Ammon's horn (tissue), 1 donor: Measurements from ENCODE around the gene DEFB114.
"Not testable (repeated sequence)": the region's sequence is repeated elsewhere in the genome, so short reads cannot be mapped to it uniquely, and the experiment has no call there.

ENCODE experiments used
- DNase-seq: peaks from one replicate; pipeline ENCODE4 v3.0.0-alpha.2; 2016; ENCODE audit warnings: low spot score

The DEFB114 gene

GRCh38 chr6:49964064-49964463, at the start of gene DEFB114:
DEFB114 (minus strand) TSS chr6:49964164; CDS start chr6:49964105, 59 bp downstream.
- DNase-seq: no peak

GRCh38 chr6:50007819-50008218, 43.9 kb upstream of the DEFB114 start:
- DNase-seq: no peak

- DNase-seq: no peak
Measured at GRCh38 chr6:50003139-50003538, 39.2 kb upstream of the DEFB114 start.

GRCh38 chr6:49995278-49995677, 31.3 kb upstream of the DEFB114 start:
- no peak for DNase-seq

GRCh38 chr6:49988900-49989299, 24.9 kb upstream of the DEFB114 start:
- no peak for DNase-seq

GRCh38 chr6:49987749-49988148, 23.8 kb upstream of the DEFB114 start:
- no peak for DNase-seq

GRCh38 chr6:49986551-49986950, 22.6 kb upstream of the DEFB114 start:
- DNase-seq: no peak

GRCh38 chr6:49982046-49982445, 18.1 kb upstream of the DEFB114 start:
- no peak for DNase-seq

GRCh38 chr6:49980898-49981297, 16.9 kb upstream of the DEFB114 start:
- DNase-seq: peak; percentile 57

GRCh38 chr6:49979584-49979983, 15.6 kb upstream of the DEFB114 start:
- DNase-seq: no peak

GRCh38 chr6:49978332-49979226, 14.6 kb upstream of the DEFB114 start:
- no peak for DNase-seq

- peak; percentile 20 for DNase-seq
Measured at GRCh38 chr6:49969605-49970004, 5.6 kb upstream of the DEFB114 start, which contains the start of gene DEFB113. DEFB113 (minus strand) TSS chr6:49969625; CDS start chr6:49969625, 0 bp downstream.

- DNase-seq: no peak
Measured at GRCh38 chr6:49966823-49967222, 2.9 kb upstream of the DEFB114 start.

GRCh38 chr6:49966334-49966733, 2.4 kb upstream of the DEFB114 start:
- no peak for DNase-seq

GRCh38 chr6:49958180-49958579, 5.8 kb downstream of the DEFB114 start:
- no peak for DNase-seq

- DNase-seq: no peak
Measured at GRCh38 chr6:49955847-49956246, 8.1 kb downstream of the DEFB114 start.

- DNase-seq: no peak
Measured at GRCh38 chr6:49951926-49952325, 12.0 kb downstream of the DEFB114 start.

GRCh38 chr6:49950415-49950751, 13.6 kb downstream of the DEFB114 start:
- no peak for DNase-seq

- DNase-seq: no peak
Measured at GRCh38 chr6:49949062-49949461, 14.9 kb downstream of the DEFB114 start.

GRCh38 chr6:49946835-49947234, 17.1 kb downstream of the DEFB114 start:
- no peak for DNase-seq

GRCh38 chr6:49944068-49944467, 19.9 kb downstream of the DEFB114 start:
- DNase-seq: not testable (repeated sequence)

- DNase-seq: no peak
Measured at GRCh38 chr6:49939993-49940498, 23.9 kb downstream of the DEFB114 start.

- no peak for DNase-seq
Measured at GRCh38 chr6:49937811-49938210, 26.2 kb downstream of the DEFB114 start.

GRCh38 chr6:49937017-49937416, 26.9 kb downstream of the DEFB114 start:
- no peak for DNase-seq
